IMR-90 (cell line): ENCODE measurements around the gene SLC6A17. TPM values are rescaled to one million over a fixed set of nuclear protein-coding genes. Genes with fewer than 3 reads are reported as not detected.

ENCODE experiments used
- ATAC-seq: fragments of 200-7000 bp; cut with Tn5 transposase; 2 replicates; pipeline ENCODE4 v1.9.1; 2020; ENCODE audit warnings: low read depth, mild to moderate bottlenecking, moderate library complexity
- BruUV-seq: library from RNA; stranded (reverse); fragments of 400-500 nt; replicated peaks from 2 replicates; lab custom pipeline; 2021; lab: Mats Ljungman, UMichigan
- CTCF ChIA-PET: fragments of 300-600 bp; formaldehyde crosslinking; extraction: SDS; loops from one replicate; lab custom pipeline; 2021; ENCODE audit warnings: antibody characterized with exemption; lab: Yijun Ruan, JAX
- POLR2A ChIA-PET: fragments of 300-600 bp; sonication (Branson Sonifier 250); formaldehyde crosslinking; loops from one replicate; lab custom pipeline; 2022; ENCODE audit warnings: antibody characterized with exemption; ENCODE audit not compliant: unreplicated experiment; lab: Charles Lee
- DNase-seq: peaks from one replicate; pipeline ENCODE4 v3.0.0; 2013
- H2AFZ ChIP-seq: replicated peaks from 2 replicates; pipeline ENCODE3; 2013; ENCODE audit warnings: low read length, mild to moderate bottlenecking; ENCODE audit not compliant: poor library complexity
- H2AK5ac ChIP-seq: 2 replicates; pipeline ENCODE4 v1.6.1; 2013; ENCODE audit warnings: low read depth, low read length, inconsistent platforms
- H2AK9ac ChIP-seq: replicated peaks from 2 replicates; pipeline ENCODE3; 2013; ENCODE audit warnings: mild to moderate bottlenecking, low read depth, low read length, moderate library complexity; ENCODE audit not compliant: poor library complexity
- H2BK120ac ChIP-seq: 2 replicates; pipeline ENCODE4 v1.6.1; 2013; ENCODE audit warnings: low read depth, low read length, inconsistent platforms
- H2BK15ac ChIP-seq: 3 replicates; pipeline ENCODE4 v1.6.1; 2013; ENCODE audit warnings: low read depth, low read length, inconsistent platforms
- H2BK20ac ChIP-seq: 2 replicates; pipeline ENCODE4 v1.6.1; 2013; ENCODE audit warnings: low read depth, mild to moderate bottlenecking, inconsistent platforms, low read length, moderate library complexity
- H2BK5ac ChIP-seq: 2 replicates; pipeline ENCODE4 v1.6.1; 2013; ENCODE audit warnings: mild to moderate bottlenecking, low read depth, low read length, inconsistent platforms; ENCODE audit not compliant: poor library complexity, severe bottlenecking
- H3K14ac ChIP-seq: replicated peaks from 2 replicates; pipeline ENCODE4 v1.6.1; 2013; ENCODE audit warnings: low read depth, low read length, inconsistent platforms
- H3K18ac ChIP-seq: 2 replicates; pipeline ENCODE4 v1.6.1; 2013; ENCODE audit warnings: low read depth, low read length, control low read depth
- H3K23ac ChIP-seq: 2 replicates; pipeline ENCODE4 v1.6.1; 2013; ENCODE audit warnings: low read depth, low read length, inconsistent platforms
- H3K27ac ChIP-seq: 2 replicates; pipeline ENCODE4 v1.5.1; 2013; ENCODE audit warnings: mild to moderate bottlenecking, control low read depth, low read length; ENCODE audit not compliant: insufficient read depth
- H3K27me3 ChIP-seq: 2 replicates; pipeline ENCODE4 v1.6.1; 2013; ENCODE audit warnings: low read length; ENCODE audit not compliant: control insufficient read depth, insufficient read depth
- H3K36me3 ChIP-seq: 2 replicates; pipeline ENCODE4 v1.6.1; 2013; ENCODE audit warnings: low read length, mixed read lengths; ENCODE audit not compliant: control insufficient read depth, insufficient read depth
- H3K4ac ChIP-seq: 2 replicates; pipeline ENCODE4 v1.6.1; 2013; ENCODE audit warnings: low read depth, low read length, inconsistent platforms
- H3K4me1 ChIP-seq: 2 replicates; pipeline ENCODE4 v1.6.1; 2013; ENCODE audit warnings: low read length, mixed read lengths; ENCODE audit not compliant: control insufficient read depth, insufficient read depth
- H3K4me2 ChIP-seq: 2 replicates; pipeline ENCODE4 v1.6.1; 2013; ENCODE audit warnings: low read depth, mild to moderate bottlenecking, control low read depth, low read length, moderate library complexity
- H3K4me3 ChIP-seq: 2 replicates; pipeline ENCODE4 v1.5.1; 2013; ENCODE audit warnings: low read depth, mild to moderate bottlenecking, control low read depth, low read length, moderate library complexity; ENCODE audit not compliant: insufficient read depth
- H3K56ac ChIP-seq: 2 replicates; pipeline ENCODE4 v1.6.1; 2013; ENCODE audit warnings: low read length, inconsistent platforms; ENCODE audit not compliant: insufficient read depth; ENCODE audit errors: extremely low read depth
- H3K79me1 ChIP-seq, 2 experiments: 2 replicates each; pipeline ENCODE4 v1.6.1; 2013; ENCODE audit warnings: low read length in 2 of 2, inconsistent platforms in 1 of 2, low read depth in 1 of 2
- H3K9ac ChIP-seq: 2 replicates; pipeline ENCODE4 v1.6.1; 2013; ENCODE audit warnings: low read depth, low read length, control low read depth
- H3K9me1 ChIP-seq: 2 replicates; pipeline ENCODE4 v1.6.1; 2013; ENCODE audit warnings: low read length, inconsistent platforms; ENCODE audit not compliant: insufficient read depth
- H3K9me3 ChIP-seq: 2 replicates; pipeline ENCODE4 v1.6.1; 2013; ENCODE audit warnings: low read length; ENCODE audit not compliant: control insufficient read depth, insufficient read depth
- H4K20me1 ChIP-seq: 2 replicates; pipeline ENCODE4 v1.6.1; 2013; ENCODE audit warnings: low read length, inconsistent platforms; ENCODE audit not compliant: insufficient read depth
- H4K5ac ChIP-seq: 2 replicates; pipeline ENCODE4 v1.6.1; 2013; ENCODE audit warnings: mild to moderate bottlenecking, low read depth, low read length, control low read depth
- H4K8ac ChIP-seq, 2 experiments: 2 replicates each; pipeline ENCODE4 v1.6.1; 2013; ENCODE audit warnings: low read depth in 2 of 2, low read length in 2 of 2, control low read depth in 1 of 2, inconsistent platforms in 1 of 2
- H4K91ac ChIP-seq: 2 replicates; pipeline ENCODE4 v1.6.1; 2013; ENCODE audit warnings: low read depth, low read length, inconsistent platforms; ENCODE audit not compliant: insufficient read depth
- CEBPB ChIP-seq: IDR thresholded peaks from 2 replicates; pipeline ENCODE4 v1.6.1; 2012; ENCODE audit warnings: low read depth, low read length, improper control_type of control experiment
- MAZ ChIP-seq: IDR thresholded peaks from 2 replicates; pipeline ENCODE4 v1.6.1; 2012; ENCODE audit warnings: low read depth, mild to moderate bottlenecking, low read length, improper control_type of control experiment, moderate library complexity, borderline replicate concordance
- MXI1 ChIP-seq: IDR thresholded peaks from 2 replicates; pipeline ENCODE4 v1.6.1; 2012; ENCODE audit warnings: low read depth, mild to moderate bottlenecking, low read length, moderate library complexity, borderline replicate concordance
- POLR2A ChIP-seq: IDR thresholded peaks from 2 replicates; pipeline ENCODE4 v1.6.1; 2012; ENCODE audit warnings: mild to moderate bottlenecking, low read depth, low read length
- RCOR1 ChIP-seq: IDR thresholded peaks from 2 replicates; pipeline ENCODE4 v1.6.1; 2012; ENCODE audit warnings: mild to moderate bottlenecking, low read length, improper control_type of control experiment; ENCODE audit not compliant: insufficient replicate concordance
- SMC3 ChIP-seq: fragments of 150-350 bp; IDR thresholded peaks from 2 replicates; pipeline ENCODE4 v1.6.1; 2016; ENCODE audit warnings: low read depth, mild to moderate bottlenecking, antibody characterized with exemption, low read length, moderate library complexity
- WGBS, 2 experiments: methylation state at CpG; one replicate each; pipeline versions ENCODE4 v1.1.5 to v1.1.7; 2013; ENCODE audit warnings: missing lambda C conversion rate in 2 of 2; ENCODE audit not compliant: insufficient read length in 1 of 2; ENCODE audit errors: extremely low coverage in 2 of 2; 5-methylcytosine and 5-hydroxymethylcytosine counted together
- dilution Hi-C: fragments of 300-500 bp; cut with HindIII; formaldehyde crosslinking; loops from one replicate; pipeline ENCODE4 v1.14.3; 2018; ENCODE audit warnings: low sequenced_read_pairs; ENCODE audit not compliant: unreplicated experiment
- in situ Hi-C: fragments of 300-500 bp; cut with MboI; formaldehyde crosslinking; loops from 3 replicates; pipeline ENCODE4 v1.14.3; 2019; ENCODE audit warnings: low sequenced_read_pairs, inconsistent platforms, mixed read lengths
- intact Hi-C: fragments of 100-400 bp; cut with micrococcal nuclease; formaldehyde crosslinking; loops from 2 replicates; pipeline ENCODE4 v1.10.0; 2022
- polyA plus RNA-seq, 3 experiments: library from polyadenylated mRNA; depleted of rRNA; stranded (reverse); fragments of >200 nt; gene quantifications; 2 replicates each; pipeline ENCODE4 v1.2.3, GENCODE V29; 2012; ENCODE audit warnings: low replicate concordance in 1 of 3
- total RNA-seq: library from RNA; depleted of rRNA; stranded (reverse); fragments of >200 nt; gene quantifications from 2 replicates; pipeline ENCODE4 v1.2.3, GENCODE V29; 2012

The SLC6A17 gene
- total and polyA plus RNA-seq, 2 of the 4 experiments (the other 2 are of a cell fraction), result 0.54 to 0.82 TPM

GRCh38 chr1:110183642-110184167, 33.4 kb downstream of the SLC6A17 start:
- in situ Hi-C loops (no loop called here), dilution Hi-C loops (no loop called here), intact Hi-C loops (no loop called here)
- Histone ChIP-seq H3K23ac (no peak overlapping the region), H3K36me3 (no peaks in the 10 kb centered on the region), H3K56ac (no peak overlapping the region), H2BK5ac (no peak overlapping the region), H2BK20ac (no peak overlapping the region), H2AK5ac (no peak overlapping the region), H4K8ac (no peak overlapping the region), H3K4me2 (no peak overlapping the region), H3K27me3 (peaks cover 21% of the 10 kb centered on the region), H2BK120ac (no peak overlapping the region), H2AFZ (no peak overlapping the region), H3K79me1 (no peaks in the 10 kb centered on the region), H3K4ac (no peak overlapping the region), H4K91ac (no peak overlapping the region), H2AK9ac (no peak overlapping the region), H4K5ac (no peak overlapping the region), H3K9me1 (no peaks in the 10 kb centered on the region; the same call in 1 of the 2 replicates), H3K9me3 (no peaks in the 10 kb centered on the region), H3K14ac (no peak overlapping the region), H2BK15ac (no peak overlapping the region), H3K4me1 (peaks cover 3% of the 10 kb centered on the region; the same call in 1 of the 2 replicates), H3K18ac (no peak overlapping the region), H3K27ac (no peak overlapping the region), H3K9ac (no peak overlapping the region), H4K20me1 (no peaks in the 10 kb centered on the region), H3K4me3 (no peak overlapping the region)
- no TSS peak for BruUV-seq
- CTCF ChIA-PET, result no interaction called here
- no peak for TF ChIP-seq MXI1
- no peak for TF ChIP-seq POLR2A
- TF ChIP-seq SMC3, result no peak
- TF ChIP-seq MAZ, result no peak
- TF ChIP-seq CEBPB, result no peak
- no peak for TF ChIP-seq RCOR1
- ATAC-seq (no peak), DNase-seq (no peak)
- POLR2A ChIA-PET, result no interaction called here
- WGBS, 2 experiments, result 58% methylated on average over 6 of the region's 12 CpGs; no CpG with 5 or more reads in 1 of the 2 experiments
